GM12878 (cell line): Measurements from ENCODE around the gene GZMM. TPM values are rescaled to one million over a fixed set of nuclear protein-coding genes. Genes with fewer than 3 reads are reported as not detected.

Experiments used
- CEBPB ChIP-seq, 2 experiments: fragments of 150-350 bp in 1 of 2; IDR thresholded peaks; 2 replicates each; pipeline ENCODE4 v1.6.1; 2012 to 2014; ENCODE audit warnings: low read depth in 2 of 2, low read length in 2 of 2, borderline replicate concordance in 1 of 2, inconsistent platforms in 1 of 2
- EZH2 ChIP-seq: IDR thresholded peaks from 2 replicates; pipeline ENCODE4 v1.6.1; 2012; ENCODE audit warnings: low read depth, mild to moderate bottlenecking, control low read depth, inconsistent platforms, low read length, borderline replicate concordance; ENCODE audit not compliant: control insufficient read depth
- GATAD2B ChIP-seq: fragments of 450-650 bp; conservative IDR thresholded peaks from 2 replicates; pipeline ENCODE4 v1.6.1; 2017; ENCODE audit warnings: low read depth, mild to moderate bottlenecking, moderate library complexity
- HDAC6 ChIP-seq: fragments of 200-600 bp; sonication (generic); IDR thresholded peaks from one replicate; pipeline ENCODE4 v1.8.0; 2017; ENCODE audit warnings: antibody characterized with exemption; ENCODE audit not compliant: unreplicated experiment
- MEF2A ChIP-seq: IDR thresholded peaks from 2 replicates; pipeline ENCODE4 v1.6.1; 2011; ENCODE audit warnings: low read depth, mild to moderate bottlenecking, low read length, moderate library complexity; ENCODE audit not compliant: insufficient read depth
- MLLT1 ChIP-seq: fragments of 450-650 bp; IDR thresholded peaks from 2 replicates; pipeline ENCODE4 v1.6.1; 2016; ENCODE audit warnings: mild to moderate bottlenecking
- MTA2 ChIP-seq: fragments of 450-650 bp; IDR thresholded peaks from 2 replicates; pipeline ENCODE4 v1.6.1; 2016; ENCODE audit warnings: low read depth, mild to moderate bottlenecking, moderate library complexity
- POU2F2 ChIP-seq: IDR thresholded peaks from 3 replicates; pipeline ENCODE4 v1.6.1; 2011; ENCODE audit warnings: low read depth, mild to moderate bottlenecking, low read length, borderline replicate concordance
- RCOR1 ChIP-seq: conservative IDR thresholded peaks from 2 replicates; pipeline ENCODE4 v1.6.1; 2012; ENCODE audit warnings: low read depth, low read length, improper control_type of control experiment
- RELB ChIP-seq: fragments of 450-650 bp; IDR thresholded peaks from 2 replicates; pipeline ENCODE4 v1.6.1; 2017; ENCODE audit warnings: low read depth, mild to moderate bottlenecking, moderate library complexity
- REST ChIP-seq: IDR thresholded peaks from 2 replicates; pipeline ENCODE4 v1.6.1; 2012; ENCODE audit warnings: mild to moderate bottlenecking, low read depth, low read length
- RFX5 ChIP-seq: IDR thresholded peaks from 2 replicates; pipeline ENCODE4 v1.6.1; 2011; ENCODE audit warnings: low read depth, low read length, improper control_type of control experiment
- RUNX3 ChIP-seq: IDR thresholded peaks from 2 replicates; pipeline ENCODE4 v1.6.1; 2012; ENCODE audit warnings: low read length, inconsistent platforms
- SKIL ChIP-seq: fragments of 450-650 bp; IDR thresholded peaks from 2 replicates; pipeline ENCODE4 v1.6.1; 2017; ENCODE audit warnings: mild to moderate bottlenecking, low read depth, inconsistent platforms; ENCODE audit not compliant: poor library complexity, severe bottlenecking
- SMC3 ChIP-seq: IDR thresholded peaks from 2 replicates; pipeline ENCODE4 v1.6.1; 2011; ENCODE audit warnings: low read length, improper control_type of control experiment, borderline replicate concordance
- SREBF1 ChIP-seq: IDR thresholded peaks from 2 replicates; pipeline ENCODE4 v1.6.1; 2012; ENCODE audit warnings: mild to moderate bottlenecking, low read length
- SREBF2 ChIP-seq: IDR thresholded peaks from 2 replicates; pipeline ENCODE4 v1.6.1; 2012; ENCODE audit warnings: mild to moderate bottlenecking, low read length
- TAF1 ChIP-seq: IDR thresholded peaks from 2 replicates; pipeline ENCODE4 v1.6.1; 2011; ENCODE audit warnings: mild to moderate bottlenecking, low read depth, low read length, borderline replicate concordance
- TCF12 ChIP-seq: IDR thresholded peaks from 2 replicates; pipeline ENCODE4 v1.6.1; 2011; ENCODE audit warnings: low read depth, mild to moderate bottlenecking, low read length
- ZNF384 ChIP-seq: IDR thresholded peaks from 2 replicates; pipeline ENCODE4 v1.6.1; 2012; ENCODE audit warnings: low read depth, mild to moderate bottlenecking, low read length, improper control_type of control experiment, borderline replicate concordance
- ZSCAN29 ChIP-seq: fragments of 450-650 bp; IDR thresholded peaks from 2 replicates; pipeline ENCODE4 v1.6.1; 2017; ENCODE audit warnings: mild to moderate bottlenecking, moderate library complexity
- polyA plus RNA-seq, 11 experiments: library from polyadenylated mRNA; depleted of rRNA in 4 of 11; unstranded in 6 of 11; stranded (reverse) in 5 of 11; fragments of >200 nt; fragmentation: Nextera tagmentation in 4 of 11; fragmentation: Illumina TruSeq in 1 of 11; extraction: Ambion mirVana in 4 of 11; extraction: Trizol in 1 of 11; gene quantifications; 1 replicate in 1 of 11; 2 replicates in 10 of 11; pipeline versions ENCODE4 v1.2.1 to v1.2.3, GENCODE V29; 2011 to 2016; ENCODE audit warnings: inconsistent platforms in 2 of 11, missing spikeins in 2 of 11, low read depth in 1 of 11
- total RNA-seq, 4 experiments: library from RNA; depleted of rRNA in 3 of 4; stranded (reverse); fragments of >200 nt in 3 of 4; fragmentation: Illumina TruSeq in 1 of 4; extraction: Trizol in 1 of 4; gene quantifications; 2 replicates each; pipeline versions ENCODE4 v1.2.1 to v1.2.3, GENCODE V29; 2013 to 2021

The GZMM gene
- total and polyA plus RNA-seq, 10 of the 15 experiments (the other 5 are each of a cell fraction or from before 2014, with no cell fraction given) = 0.09 to 0.48 (median 0.23) TPM; not detected in 7

- TF ChIP-seq RELB (no peak), MEF2A (no peak), SKIL (no peak), ZSCAN29 (no peak), SREBF2 (no peak), TCF12 (peak; percentile 61; the same call in 1 of the 2 replicates), RUNX3 (peak; percentile 80), RFX5 (no peak), TAF1 (peak; percentile 95), CEBPB (IDR thresholded peaks at IDR 0.05; ENCODE audit: borderline replicate concordance in 1 of 2, low read depth in 2 of 2, low read length in 2 of 2) (no peak), POU2F2 (peak; percentile 88), REST (0 out of 2 replicates have a peak, but pooled peaks have one; percentile 27), MLLT1 (no peak), ZNF384 (peak; percentile 47; the same call in 1 of the 2 replicates), RCOR1 (no peak), SREBF1 (no peak), MTA2 (no peak), EZH2 (no peak), GATAD2B (peak; percentile 48; the same call in 1 of the 2 replicates), HDAC6 (peak; percentile 84), SMC3 (no peak)
Measured at GRCh38 chr19:572140-572742, 28.4 kb downstream of the GZMM start, which contains the start of gene BSG (continued).
